ENCODE data around the gene NTN5. TPM values are rescaled to one million over a fixed set of nuclear protein-coding genes. Genes with fewer than 3 reads are reported as not detected.
A peak's percentile ranks its signal among the peaks of the same experiment; 100 is the strongest.

Gene NTN5
- total and polyA plus RNA-seq, 2 of the 4 experiments (the other 2 are of a cell fraction) = 0.19 TPM; not detected in 1

- TF ChIP-seq USF2 (IDR thresholded peaks at IDR 0.05; ENCODE audit: low read depth, low read length) = no peak
Observed at GRCh38 chr19:48613024-48613851, 59.6 kb downstream of the NTN5 start (continued).

DNA sequence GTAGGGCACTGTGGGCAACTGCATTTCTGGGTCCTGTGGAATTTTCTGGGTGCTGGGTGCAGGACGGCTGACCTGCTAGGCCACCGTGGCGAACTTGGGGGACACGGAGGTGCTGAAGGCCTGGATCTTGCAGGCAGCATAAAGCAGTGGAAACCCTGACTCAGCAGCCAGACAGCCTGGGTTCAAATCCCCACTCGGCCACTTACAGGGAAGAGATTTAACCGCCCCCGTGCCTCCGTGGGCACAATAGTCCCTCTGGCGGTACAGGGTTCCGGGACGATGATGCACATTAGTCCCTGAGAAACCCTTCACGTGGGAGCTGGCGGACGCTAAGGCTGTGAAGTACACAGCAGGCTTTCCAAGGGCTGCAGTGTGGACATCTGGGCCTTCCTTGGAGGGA is 60.9 kb downstream of the NTN5 start:
- no peak for ATAC-seq (ENCODE audit: low read depth)
- in situ Hi-C loops (cut with MboI; ENCODE audit: low sequenced_read_pairs) = no loop called here
- TF ChIP-seq POLR2A (IDR thresholded peaks at IDR 0.05; ENCODE audit: low read depth, low read length) (no peak), SMC3 (IDR thresholded peaks at IDR 0.05; ENCODE audit: low read depth, low read length) (no peak), MXI1 (IDR thresholded peaks at IDR 0.05; ENCODE audit: borderline replicate concordance, low read depth, low read length) (no peak), USF2 (IDR thresholded peaks at IDR 0.05; ENCODE audit: low read depth, low read length) (no peak), CHD1 (IDR thresholded peaks at IDR 0.05; ENCODE audit: low read depth, low read length) (no peak), MAFK (IDR thresholded peaks at IDR 0.05; ENCODE audit: low read depth, low read length) (peak; percentile 37)

More for the DNA sequence above, 60.9 kb downstream of the NTN5 start:
- BruUV-seq (replicated peaks) = no TSS peak
- Histone ChIP-seq H2BK20ac (ENCODE audit: low read depth, low read length) (no peak overlapping the region), H2AK5ac (ENCODE audit: low read depth, low read length) (no peak overlapping the region; the same call in 1 of the 2 replicates), H3K14ac (replicated peaks; ENCODE audit: low read depth, low read length) (no peak overlapping the region), H2BK5ac (ENCODE audit: low read depth, low read length, poor library complexity, severe bottlenecking) (no peak overlapping the region), H3K36me3 (ENCODE audit: control insufficient read depth, insufficient read depth, low read length) (peaks cover 21% of the 10 kb centered on the region), H3K27me3 (ENCODE audit: control insufficient read depth, insufficient read depth, low read length) (no peaks in the 10 kb centered on the region), H3K9ac (ENCODE audit: low read depth, low read length) (no peak overlapping the region), H3K18ac (ENCODE audit: low read depth, low read length) (no peak overlapping the region), H3K4ac (ENCODE audit: low read depth, low read length) (no peak overlapping the region), H3K27ac (ENCODE audit: insufficient read depth, low read length) (no peak overlapping the region), H3K23ac (ENCODE audit: low read depth, low read length) (no peak overlapping the region), H3K9me3 (ENCODE audit: control insufficient read depth, insufficient read depth, low read length) (no peaks in the 10 kb centered on the region), H3K79me1 (ENCODE audit: low read depth in 1 of 2, low read length in 2 of 2) (peaks cover 8 to 19% of the 10 kb centered on the region in 2 experiments; a peak in 3 of 4 replicates), H4K5ac (ENCODE audit: low read depth, low read length) (no peak overlapping the region), H4K20me1 (ENCODE audit: insufficient read depth, low read length) (peaks cover 33% of the 10 kb centered on the region), H3K56ac (ENCODE audit: extremely low read depth, insufficient read depth, low read length) (no peak overlapping the region), H4K91ac (ENCODE audit: insufficient read depth, low read depth, low read length) (no peak overlapping the region), H2BK15ac (ENCODE audit: low read depth, low read length) (no peak overlapping the region), H3K4me3 (ENCODE audit: insufficient read depth, low read depth, low read length) (no peak overlapping the region), H2BK120ac (ENCODE audit: low read depth, low read length) (no peak overlapping the region), H4K8ac (ENCODE audit: low read depth in 2 of 2, low read length in 2 of 2) (no peak overlapping the region), H2AFZ (replicated peaks; ENCODE audit: low read length, poor library complexity) (peak overlapping the region; percentile 32), H3K9me1 (ENCODE audit: insufficient read depth, low read length) (no peaks in the 10 kb centered on the region), H3K4me1 (ENCODE audit: control insufficient read depth, insufficient read depth, low read length) (no peaks in the 10 kb centered on the region; the same call in 1 of the 2 replicates), H3K4me2 (ENCODE audit: low read depth, low read length) (no peak overlapping the region), H2AK9ac (replicated peaks; ENCODE audit: low read depth, low read length, poor library complexity) (no peak overlapping the region)
- ChIA-PET POLR2A (ENCODE audit: unreplicated experiment) (no interaction called here), CTCF (no interaction called here)
- DNase-seq = no peak
- intact Hi-C loops (cut with micrococcal nuclease) = no loop called here
- WGBS, 2 experiments (ENCODE audit: extremely low coverage in 2 of 2, insufficient read length in 1 of 2) = 88% methylated on average over 13 of the region's 14 CpGs; no CpG with 5 or more reads in 1 of the 2 experiments
- dilution Hi-C loops (cut with HindIII; ENCODE audit: low sequenced_read_pairs, unreplicated experiment) = no loop called here

Measured in IMR-90 (cell line).